ENCODE results near the gene GET4.

DNA sequence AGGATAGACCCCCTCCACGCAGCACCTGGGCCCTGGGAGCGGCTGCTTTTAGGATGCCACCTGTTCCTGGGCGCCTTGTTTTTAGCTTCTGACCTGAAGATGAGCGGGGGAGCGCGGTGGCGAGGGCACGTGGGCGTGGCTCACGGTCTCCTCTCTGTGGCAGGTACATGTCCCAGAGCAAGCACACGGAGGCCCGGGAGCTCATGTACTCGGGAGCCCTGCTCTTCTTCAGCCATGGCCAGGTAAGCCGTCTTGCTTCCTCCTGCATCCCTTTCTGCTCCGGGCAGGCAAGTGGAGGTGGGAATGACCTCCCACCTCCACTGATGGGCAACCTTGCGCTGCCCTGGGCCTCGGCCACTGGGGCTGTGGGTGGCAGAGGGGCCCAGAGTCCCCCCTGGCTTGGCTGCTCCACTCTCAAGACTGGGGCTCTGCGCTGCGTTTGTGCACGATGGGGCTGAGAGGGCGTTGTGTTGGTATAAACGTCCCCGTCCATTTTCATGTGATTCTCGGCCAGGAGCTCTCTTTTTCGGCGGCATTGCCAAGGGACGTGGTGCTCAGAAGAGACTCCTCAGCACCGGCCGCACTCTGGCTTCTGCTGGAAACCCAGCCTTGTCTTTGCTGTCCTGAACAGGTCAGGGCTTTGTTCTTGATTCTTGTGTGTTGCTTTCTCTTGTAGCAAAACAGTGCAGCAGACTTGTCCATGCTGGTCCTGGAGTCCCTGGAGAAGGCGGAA lies 9.7 kb downstream of the GET4 start:
- TF ChIP-seq, protein P1, sequence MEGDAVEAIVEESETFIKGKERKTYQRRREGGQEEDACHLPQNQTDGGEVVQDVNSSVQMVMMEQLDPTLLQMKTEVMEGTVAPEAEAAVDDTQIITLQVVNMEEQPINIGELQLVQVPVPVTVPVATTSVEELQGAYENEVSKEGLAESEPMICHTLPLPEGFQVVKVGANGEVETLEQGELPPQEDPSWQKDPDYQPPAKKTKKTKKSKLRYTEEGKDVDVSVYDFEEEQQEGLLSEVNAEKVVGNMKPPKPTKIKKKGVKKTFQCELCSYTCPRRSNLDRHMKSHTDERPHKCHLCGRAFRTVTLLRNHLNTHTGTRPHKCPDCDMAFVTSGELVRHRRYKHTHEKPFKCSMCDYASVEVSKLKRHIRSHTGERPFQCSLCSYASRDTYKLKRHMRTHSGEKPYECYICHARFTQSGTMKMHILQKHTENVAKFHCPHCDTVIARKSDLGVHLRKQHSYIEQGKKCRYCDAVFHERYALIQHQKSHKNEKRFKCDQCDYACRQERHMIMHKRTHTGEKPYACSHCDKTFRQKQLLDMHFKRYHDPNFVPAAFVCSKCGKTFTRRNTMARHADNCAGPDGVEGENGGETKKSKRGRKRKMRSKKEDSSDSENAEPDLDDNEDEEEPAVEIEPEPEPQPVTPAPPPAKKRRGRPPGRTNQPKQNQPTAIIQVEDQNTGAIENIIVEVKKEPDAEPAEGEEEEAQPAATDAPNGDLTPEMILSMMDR (conservative IDR thresholded peaks at IDR 0.05): no peak
- TF ChIP-seq EZH2 (IDR thresholded peaks at IDR 0.05; ENCODE audit: low read depth): no peak
